ENCODE results near the gene TNFAIP8.

TNFAIP8 gene

DNA sequence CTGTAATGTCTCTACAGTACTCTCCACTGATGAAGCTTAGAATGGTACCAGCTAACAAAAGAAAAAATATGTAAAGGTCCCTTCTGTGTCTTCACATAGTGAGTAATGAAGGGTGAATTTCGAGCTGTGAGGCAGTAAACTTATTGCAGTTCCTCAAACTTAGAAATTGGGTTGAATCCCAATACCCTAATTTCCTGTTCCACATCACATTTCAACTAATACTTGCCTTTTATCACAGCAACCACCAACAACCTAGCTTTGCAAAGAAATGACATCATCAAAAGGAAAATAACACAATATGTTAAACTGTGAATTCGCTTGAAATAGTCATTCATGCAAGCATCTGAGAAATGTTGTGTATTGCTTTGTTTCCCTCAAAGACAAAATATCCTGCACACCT is 9.4 kb upstream of the TNFAIP8 start:
- no peak for DNase-seq (ENCODE audit: low read depth)

- DNase-seq (ENCODE audit: low read depth), result no peak
Observed at GRCh38 chr5:119347574-119347973, 8.2 kb upstream of the TNFAIP8 start.

DNA sequence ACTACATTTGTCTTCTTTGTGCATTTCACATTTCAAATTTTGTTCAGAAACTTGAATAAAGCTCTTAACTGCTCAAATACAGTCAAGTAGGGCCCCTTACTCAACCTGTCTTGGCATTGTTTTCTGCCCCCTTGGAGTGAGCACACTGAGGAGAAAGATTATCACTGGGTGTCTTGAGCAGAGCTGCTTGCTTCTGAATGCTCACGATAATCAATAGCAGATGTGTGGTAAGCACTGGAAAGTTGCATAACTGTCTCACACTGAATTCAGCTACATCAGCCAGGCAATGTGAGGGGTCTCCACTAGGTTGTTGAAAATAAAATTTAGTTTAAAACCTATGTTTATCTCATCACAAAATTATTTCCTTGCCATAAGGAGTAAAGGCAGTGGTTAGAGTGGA is 7.8 kb upstream of the TNFAIP8 start:
- peak; percentile 62 for DNase-seq (ENCODE audit: low read depth)

GRCh38 chr5:119353213-119353612 is 2.6 kb upstream of the TNFAIP8 start:
- DNase-seq (ENCODE audit: low read depth), result no peak

GRCh38 chr5:119353686-119354366 is 2.0 kb upstream of the TNFAIP8 start:
- DNase-seq (ENCODE audit: low read depth), result no peak

GRCh38 chr5:119354537-119355243 is 1.1 kb upstream of the TNFAIP8 start:
- no peak for DNase-seq (ENCODE audit: low read depth)

GRCh38 chr5:119355244-119355638 is 578 bp upstream of the TNFAIP8 start:
- DNase-seq (ENCODE audit: low read depth), result no peak

DNA sequence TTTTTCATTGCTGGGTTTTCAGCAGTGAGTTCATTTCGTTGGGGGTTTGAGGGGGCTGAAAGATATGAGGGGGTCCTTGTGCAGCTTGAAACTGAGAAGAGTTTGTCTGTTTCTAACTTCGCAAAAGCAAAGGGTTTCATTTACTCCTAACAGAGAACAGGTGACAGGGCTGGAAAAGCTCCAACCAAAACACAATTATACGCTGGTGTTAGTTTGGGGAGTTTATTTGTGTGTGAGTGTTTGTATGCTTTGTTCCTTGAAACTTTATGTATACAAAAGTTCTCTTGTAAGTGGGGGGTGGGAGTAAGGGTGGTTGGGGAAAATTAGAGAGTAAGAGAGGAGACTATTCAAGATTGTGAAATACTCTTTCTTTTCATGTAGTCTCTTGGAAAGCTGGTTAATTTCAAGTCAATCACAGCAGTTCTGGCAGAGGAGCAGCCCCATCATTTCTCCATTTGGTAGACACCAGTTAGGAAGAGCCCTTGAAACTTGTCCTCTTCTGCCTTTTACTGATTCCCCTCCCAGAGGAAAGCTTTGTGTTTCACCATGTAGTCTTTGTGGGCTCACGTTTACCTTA is 881 bp downstream of the TNFAIP8 start:
- DNase-seq (ENCODE audit: low read depth), result peak; percentile 24

DNA sequence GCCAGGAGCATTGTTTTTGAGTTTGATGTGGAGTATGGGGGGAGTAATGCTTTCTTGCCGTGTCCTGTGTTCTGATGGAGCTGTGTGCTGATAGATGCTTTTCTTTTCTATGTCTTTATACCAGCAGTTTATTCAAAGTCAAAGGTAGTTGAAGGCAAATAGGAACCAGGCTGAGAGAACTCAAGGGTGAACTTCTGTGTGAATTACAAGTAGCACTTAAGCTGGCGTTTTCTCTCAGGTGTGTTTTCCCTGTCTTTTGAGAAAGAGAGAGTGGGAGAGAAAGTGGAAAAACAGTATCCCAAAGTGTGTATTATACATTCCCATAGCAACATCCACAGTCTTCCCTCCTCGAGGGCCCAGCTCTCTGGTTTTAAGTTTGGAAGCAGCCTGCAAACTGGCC is 1.5 kb downstream of the TNFAIP8 start:
- no peak for DNase-seq (ENCODE audit: low read depth)

- DNase-seq (ENCODE audit: low read depth), result no peak
Observed at GRCh38 chr5:119357808-119358529, 2.1 kb downstream of the TNFAIP8 start.

- no peak for DNase-seq (ENCODE audit: low read depth)
Observed at GRCh38 chr5:119358530-119358900, 2.7 kb downstream of the TNFAIP8 start.

DNA sequence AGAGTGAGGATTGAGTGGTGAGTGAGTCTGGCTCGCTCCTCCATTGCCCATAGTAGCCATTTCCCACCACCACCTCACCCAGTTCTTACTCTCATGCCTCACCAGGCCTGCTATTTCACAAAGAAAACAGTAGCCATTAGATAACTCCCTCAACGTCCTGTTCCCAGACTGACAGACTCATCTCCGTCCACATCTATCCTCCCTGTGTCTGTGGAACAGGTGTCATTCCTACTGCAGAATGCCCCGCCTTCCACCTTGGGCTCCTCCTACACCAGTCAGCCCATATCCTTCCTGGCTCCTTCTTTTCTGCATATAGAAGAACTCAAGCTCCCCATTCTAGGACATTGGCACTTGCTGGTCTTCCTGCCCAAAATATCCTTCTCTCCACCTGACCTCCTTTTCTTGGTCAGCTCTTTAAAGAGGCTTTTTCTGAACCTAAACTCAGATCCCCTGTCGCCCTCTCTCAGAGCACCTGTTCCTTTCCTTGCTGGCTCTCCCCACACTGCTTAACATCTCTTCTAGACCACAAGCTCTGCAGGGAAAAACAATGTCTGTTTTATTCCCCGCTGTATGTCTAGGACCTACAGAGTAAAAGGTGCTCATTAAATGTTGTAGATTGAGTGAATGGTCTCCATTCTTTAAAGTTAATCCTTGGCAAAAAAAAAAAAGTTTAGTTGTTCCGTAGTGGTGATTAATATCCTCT is 3.2 kb downstream of the TNFAIP8 start:
- no peak for DNase-seq (ENCODE audit: low read depth)

- no peak for DNase-seq (ENCODE audit: low read depth)
Observed at GRCh38 chr5:119359737-119360413, 4.1 kb downstream of the TNFAIP8 start.

- DNase-seq (ENCODE audit: low read depth), result peak; percentile 79
Observed at GRCh38 chr5:119360905-119361593, 5.2 kb downstream of the TNFAIP8 start.

DNA sequence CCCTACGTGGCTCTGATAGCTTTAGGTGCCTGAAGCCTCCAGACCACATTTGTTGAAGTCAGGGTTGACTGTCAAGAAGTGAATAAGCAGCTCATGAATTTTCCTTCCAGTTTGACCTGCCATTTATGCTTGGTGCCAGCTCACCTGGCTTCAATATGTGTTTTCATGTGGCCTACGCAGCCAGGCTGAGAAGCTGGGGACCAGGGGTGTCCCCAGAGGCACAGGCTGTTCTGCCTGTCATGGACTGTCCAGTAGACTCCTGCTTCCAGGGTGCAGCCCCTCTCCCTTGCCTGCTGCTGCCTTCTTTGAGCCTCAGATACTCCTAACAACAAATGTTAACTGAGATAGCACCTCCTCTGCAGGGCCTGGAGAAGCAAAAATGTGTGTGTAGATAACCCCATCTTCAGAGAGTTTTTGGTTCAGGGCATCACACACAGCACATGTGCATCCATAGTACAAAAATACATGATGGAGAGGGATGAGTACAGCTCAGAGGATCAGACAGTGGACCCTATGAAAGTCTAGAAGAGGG is 5.8 kb downstream of the TNFAIP8 start:
- no peak for DNase-seq (ENCODE audit: low read depth)

DNA sequence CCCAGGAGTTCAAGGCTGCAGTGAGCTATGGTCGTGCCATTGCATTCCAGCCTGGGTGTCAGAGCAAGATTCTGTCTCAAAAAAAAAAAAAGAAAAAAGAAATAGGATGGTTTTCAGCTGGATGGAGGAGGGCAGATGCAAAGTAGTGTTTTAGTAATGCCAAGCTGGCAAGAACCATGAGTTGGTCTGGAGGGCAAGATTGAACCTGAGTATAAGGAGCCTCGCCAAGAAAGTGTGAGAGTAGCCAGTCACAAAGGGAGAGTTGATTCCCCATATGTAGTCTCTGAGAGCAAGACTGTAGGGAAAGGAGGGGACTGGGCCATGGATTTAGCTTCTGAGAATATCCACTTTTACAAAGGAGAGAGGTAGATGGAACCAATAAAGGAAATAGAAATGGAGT is 6.9 kb downstream of the TNFAIP8 start:
- no peak for DNase-seq (ENCODE audit: low read depth)

DNA sequence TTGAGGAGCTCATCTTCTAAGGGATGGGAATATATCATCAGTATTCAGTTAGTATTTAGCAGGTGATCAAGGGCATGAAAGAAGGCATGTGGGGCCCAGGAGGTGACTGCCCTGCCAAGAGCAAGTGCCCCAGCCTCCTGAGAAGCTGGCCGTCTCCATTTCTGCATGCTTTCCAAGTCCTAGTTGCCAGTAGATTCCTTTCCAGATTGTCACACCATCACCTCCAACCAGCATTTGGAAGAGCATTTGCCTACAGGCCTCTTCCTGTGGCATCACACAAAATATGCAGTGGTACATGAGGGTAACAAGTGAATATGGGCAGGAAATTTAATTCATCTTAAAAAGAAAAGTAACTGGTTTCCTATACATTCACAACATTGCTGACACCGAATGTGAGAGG is 7.5 kb downstream of the TNFAIP8 start:
- peak; percentile 13 for DNase-seq (ENCODE audit: low read depth)

DNA sequence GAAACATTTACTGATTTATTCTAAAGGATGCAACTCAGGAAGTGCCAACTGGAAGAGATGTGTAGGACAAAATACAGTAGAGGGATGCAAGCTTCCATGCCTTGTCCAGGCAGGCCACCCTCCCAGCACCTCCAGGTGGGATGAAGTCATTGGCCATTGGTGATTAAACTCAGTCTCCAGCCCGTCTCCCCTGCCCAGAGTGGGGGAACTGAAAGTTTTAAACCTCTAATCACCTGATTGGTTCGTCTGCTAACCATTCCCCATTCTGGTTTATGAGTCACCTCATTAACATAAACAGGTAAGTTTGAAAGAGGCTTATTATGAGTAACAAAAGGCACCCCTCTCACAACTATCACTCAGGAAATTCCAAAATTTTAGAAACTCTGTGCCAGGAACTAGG is 8.1 kb downstream of the TNFAIP8 start:
- no peak for DNase-seq (ENCODE audit: low read depth)

DNA sequence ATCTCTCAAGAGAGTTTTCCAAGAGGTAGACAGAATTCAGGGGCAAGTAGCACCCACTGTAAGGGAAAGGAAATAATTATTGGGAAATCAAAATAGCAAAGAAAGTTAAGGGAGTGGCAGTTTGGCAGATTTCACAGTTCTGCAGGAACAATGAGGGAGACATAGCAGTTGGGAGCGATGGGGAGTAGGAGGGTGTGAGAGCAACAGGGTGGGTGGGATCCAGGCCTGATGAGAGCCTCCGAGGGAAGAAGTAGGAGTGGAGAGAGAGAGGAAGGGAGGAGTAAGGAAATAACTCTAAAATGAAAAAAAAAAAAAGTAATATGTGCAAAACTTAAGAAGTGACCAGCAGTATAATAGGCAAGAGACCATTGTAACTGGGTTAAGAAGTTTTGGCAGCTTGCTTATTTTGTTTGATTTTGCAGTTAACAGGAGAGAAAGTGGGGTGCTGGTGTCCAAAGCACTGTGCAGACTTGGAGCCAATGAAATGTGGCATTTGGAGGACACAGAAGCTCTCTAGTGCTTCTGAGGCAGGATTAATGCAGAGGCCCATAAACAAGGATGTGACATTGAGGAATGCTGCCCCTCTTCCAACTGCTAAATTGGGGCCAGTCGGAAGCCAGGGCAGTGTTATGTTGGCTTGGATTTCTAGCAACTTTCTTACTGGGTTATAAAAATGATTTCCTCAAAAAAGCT is 10.2 kb downstream of the TNFAIP8 start:
- peak; percentile 15 for DNase-seq (ENCODE audit: low read depth)

- no peak for DNase-seq (ENCODE audit: low read depth)
Observed at GRCh38 chr5:119366540-119366881, 10.7 kb downstream of the TNFAIP8 start.
